ENCODE measurements around the gene FSTL5. TPM values are rescaled to one million over a fixed set of nuclear protein-coding genes. Genes with fewer than 3 reads are reported as not detected.

The FSTL5 gene
- total RNA-seq, 2 donors from 2014 or later: 0.13 TPM; not detected in 1

- Histone ChIP-seq H3K36me3 (no peaks in the 10 kb centered on the region), H3K4me1 (no peaks in the 10 kb centered on the region), H3K4me3 (no peak overlapping the region), H3K9ac (ENCODE audit: low read depth in 2 of 2, low read length in 2 of 2) (no peak overlapping the region), H3K9me3 (no peaks in the 10 kb centered on the region), H3K27ac (no peak overlapping the region), H3K27me3 (no peaks in the 10 kb centered on the region)
- intact Hi-C loops (cut with DNase I): no loop called here
- no peak for TF ChIP-seq CTCF (IDR thresholded peaks at IDR 0.05)
- DNase-seq: no peak
Measured at GRCh38 chr4:161816958-161817357, 346.8 kb downstream of the FSTL5 start.

- Histone ChIP-seq H3K4me3 (no peak overlapping the region), H3K9me3 (no peaks in the 10 kb centered on the region), H3K36me3 (no peaks in the 10 kb centered on the region), H3K9ac (ENCODE audit: low read depth in 2 of 2, low read length in 2 of 2) (no peak overlapping the region), H3K27me3 (no peaks in the 10 kb centered on the region), H3K4me1 (no peaks in the 10 kb centered on the region), H3K27ac (no peak overlapping the region)
- no peak for TF ChIP-seq CTCF (IDR thresholded peaks at IDR 0.05)
- intact Hi-C loops (cut with DNase I): no loop called here
- DNase-seq: no peak
Measured at GRCh38 chr4:161815841-161816240, 348.0 kb downstream of the FSTL5 start.

- intact Hi-C loops (cut with DNase I): no loop called here
Measured at GRCh38 chr4:161813889-161814288, 349.9 kb downstream of the FSTL5 start.

GRCh38 chr4:161813389-161813788, 350.4 kb downstream of the FSTL5 start:
- H3K9me3 ChIP-seq: no peaks in the 10 kb centered on the region
- H3K4me3 ChIP-seq: no peak overlapping the region
- H3K27me3 ChIP-seq: no peaks in the 10 kb centered on the region
- intact Hi-C loops (cut with DNase I): no loop called here
- H3K4me1 ChIP-seq: no peaks in the 10 kb centered on the region
- no peak for DNase-seq
- TF ChIP-seq CTCF (IDR thresholded peaks at IDR 0.05): no peak
- no peaks in the 10 kb centered on the region for H3K36me3 ChIP-seq
- no peak overlapping the region for H3K27ac ChIP-seq
- H3K9ac ChIP-seq (ENCODE audit: low read depth in 2 of 2, low read length in 2 of 2): no peak overlapping the region

More at GRCh38 chr4:161813889-161814288, 349.9 kb downstream of the FSTL5 start:
- Histone ChIP-seq H3K4me3 (no peak overlapping the region), H3K9ac (ENCODE audit: low read depth in 2 of 2, low read length in 2 of 2) (no peak overlapping the region), H3K27ac (no peak overlapping the region), H3K27me3 (no peaks in the 10 kb centered on the region), H3K36me3 (no peaks in the 10 kb centered on the region), H3K9me3 (no peaks in the 10 kb centered on the region), H3K4me1 (no peaks in the 10 kb centered on the region)
- TF ChIP-seq CTCF (IDR thresholded peaks at IDR 0.05): no peak
- DNase-seq: no peak

GRCh38 chr4:161803171-161803570, 360.6 kb downstream of the FSTL5 start:
- TF ChIP-seq CTCF (IDR thresholded peaks at IDR 0.05): no peak
- Histone ChIP-seq H3K9ac (ENCODE audit: low read depth in 2 of 2, low read length in 2 of 2) (no peak overlapping the region), H3K36me3 (no peaks in the 10 kb centered on the region), H3K27ac (no peak overlapping the region), H3K4me1 (no peaks in the 10 kb centered on the region), H3K4me3 (no peak overlapping the region), H3K9me3 (no peaks in the 10 kb centered on the region), H3K27me3 (no peaks in the 10 kb centered on the region)
- no peak for DNase-seq
- intact Hi-C loops (cut with DNase I): no loop called here

GRCh38 chr4:161799710-161800109, 364.1 kb downstream of the FSTL5 start:
- DNase-seq: no peak
- H3K9ac ChIP-seq (ENCODE audit: low read depth in 2 of 2, low read length in 2 of 2): no peak overlapping the region
- intact Hi-C loops (cut with DNase I): no loop called here

More at GRCh38 chr4:161799710-161800109, 364.1 kb downstream of the FSTL5 start:
- TF ChIP-seq CTCF (IDR thresholded peaks at IDR 0.05): no peak
- no peaks in the 10 kb centered on the region for H3K4me1 ChIP-seq
- no peak overlapping the region for H3K4me3 ChIP-seq
- H3K36me3 ChIP-seq: no peaks in the 10 kb centered on the region
- H3K27ac ChIP-seq: no peak overlapping the region
- no peaks in the 10 kb centered on the region for H3K9me3 ChIP-seq
- H3K27me3 ChIP-seq: no peaks in the 10 kb centered on the region
